HEK293 (cell line): ENCODE data around the gene DAGLA.
"Not testable (repeated sequence)": the region's sequence is repeated elsewhere in the genome, so short reads cannot be mapped to it uniquely, and the experiment has no call there.

Experiments used
- CTCF ChIA-PET: fragments of 350-600 bp; formaldehyde crosslinking; extraction: SDS; loops from one replicate; lab custom pipeline; 2021; ENCODE audit warnings: antibody characterized with exemption; lab: Yijun Ruan, JAX
- POLR2A ChIA-PET: fragments of 300-600 bp; formaldehyde crosslinking; extraction: SDS; loops from one replicate; lab custom pipeline; 2020; ENCODE audit warnings: antibody characterized with exemption, inconsistent platforms; lab: Yijun Ruan, JAX
- H3K27ac ChIP-seq: fragments of 200-500 bp; sonication (Bioruptor generic); 2 replicates; pipeline ENCODE4 v1.5.1; 2014; ENCODE audit warnings: low read depth, low read length, control low read depth, inconsistent platforms; ENCODE audit errors: extremely low read depth
- H3K36me3 ChIP-seq, 2 experiments: fragments of 200-500 bp in 1 of 2; sonication (Bioruptor generic) in 1 of 2; 1 replicate in 1 of 2; 2 replicates in 1 of 2; pipeline ENCODE4 v1.5.1; 2014 to 2017; ENCODE audit warnings: inconsistent platforms in 2 of 2, low read length in 2 of 2; ENCODE audit not compliant: control insufficient read depth in 2 of 2, insufficient read depth in 1 of 2
- H3K4me1 ChIP-seq: fragments of 200-500 bp; sonication (Bioruptor generic); 2 replicates; pipeline ENCODE4 v1.5.1; 2014; ENCODE audit warnings: mild to moderate bottlenecking, low read length, inconsistent platforms; ENCODE audit not compliant: control insufficient read depth, insufficient read depth
- H3K4me3 ChIP-seq: 2 replicates; pipeline ENCODE4 v1.5.1; 2011; ENCODE audit warnings: low read depth, mild to moderate bottlenecking, control low read depth, low read length, moderate library complexity
- H3K9me3 ChIP-seq: fragments of 200-500 bp; sonication (Bioruptor generic); 2 replicates; pipeline ENCODE4 v1.5.1; 2014; ENCODE audit warnings: low read depth, low read length, inconsistent platforms; ENCODE audit not compliant: control insufficient read depth, insufficient read depth
- MYNN ChIP-seq: fragments of 450-650 bp; formaldehyde crosslinking; IDR thresholded peaks from 2 replicates; pipeline ENCODE4 v1.5.1; 2016; ENCODE audit warnings: missing biosample characterization, missing genetic modification characterization, borderline replicate concordance
- ZNF19 ChIP-seq: fragments of 450-650 bp; formaldehyde crosslinking; IDR thresholded peaks from 2 replicates; pipeline ENCODE4; 2016; ENCODE audit warnings: missing biosample characterization, missing genetic modification characterization, low read depth
- ZNF423 ChIP-seq: fragments of 450-650 bp; formaldehyde crosslinking; IDR thresholded peaks from 2 replicates; pipeline ENCODE4 v1.5.1; 2016; ENCODE audit warnings: missing biosample characterization, missing genetic modification characterization
- ZNF561 ChIP-seq: fragments of 450-650 bp; IDR thresholded peaks from 2 replicates; pipeline ENCODE4 v1.5.1; 2018; ENCODE audit warnings: missing biosample characterization, missing genetic modification characterization, borderline replicate concordance
- ZNF610 ChIP-seq: fragments of 450-650 bp; formaldehyde crosslinking; IDR thresholded peaks from 2 replicates; pipeline ENCODE4 v1.5.1; 2016; ENCODE audit warnings: missing biosample characterization, missing genetic modification characterization, borderline replicate concordance
- ZNF624 ChIP-seq: fragments of 450-650 bp; formaldehyde crosslinking; IDR thresholded peaks from 2 replicates; pipeline ENCODE4 v1.5.1; 2017; ENCODE audit warnings: missing biosample characterization, missing genetic modification characterization
- ZNF707 ChIP-seq: fragments of 450-650 bp; formaldehyde crosslinking; IDR thresholded peaks from 2 replicates; pipeline ENCODE4 v1.5.1; 2016; ENCODE audit warnings: missing biosample characterization, missing genetic modification characterization
- ZNF768 ChIP-seq: fragments of 450-650 bp; formaldehyde crosslinking; IDR thresholded peaks from 2 replicates; pipeline ENCODE4 v1.5.1; 2018; ENCODE audit warnings: missing biosample characterization, mild to moderate bottlenecking, missing genetic modification characterization
- TF ChIP-seq, protein P1 (sequence below): fragments of 450-650 bp; formaldehyde crosslinking; IDR thresholded peaks from 2 replicates; pipeline ENCODE4 v1.5.1; 2016; ENCODE audit warnings: missing biosample characterization, missing genetic modification characterization
- TF ChIP-seq, protein P2 (sequence below): fragments of 450-650 bp; formaldehyde crosslinking; IDR thresholded peaks from 2 replicates; pipeline ENCODE4 v1.5.1; 2016; ENCODE audit warnings: missing biosample characterization, missing genetic modification characterization
- TF ChIP-seq, protein P3 (sequence below): fragments of 450-650 bp; formaldehyde crosslinking; IDR thresholded peaks from 2 replicates; pipeline ENCODE4 v1.5.1; 2016; ENCODE audit warnings: missing biosample characterization, missing genetic modification characterization, borderline replicate concordance

DAGLA gene

DNA sequence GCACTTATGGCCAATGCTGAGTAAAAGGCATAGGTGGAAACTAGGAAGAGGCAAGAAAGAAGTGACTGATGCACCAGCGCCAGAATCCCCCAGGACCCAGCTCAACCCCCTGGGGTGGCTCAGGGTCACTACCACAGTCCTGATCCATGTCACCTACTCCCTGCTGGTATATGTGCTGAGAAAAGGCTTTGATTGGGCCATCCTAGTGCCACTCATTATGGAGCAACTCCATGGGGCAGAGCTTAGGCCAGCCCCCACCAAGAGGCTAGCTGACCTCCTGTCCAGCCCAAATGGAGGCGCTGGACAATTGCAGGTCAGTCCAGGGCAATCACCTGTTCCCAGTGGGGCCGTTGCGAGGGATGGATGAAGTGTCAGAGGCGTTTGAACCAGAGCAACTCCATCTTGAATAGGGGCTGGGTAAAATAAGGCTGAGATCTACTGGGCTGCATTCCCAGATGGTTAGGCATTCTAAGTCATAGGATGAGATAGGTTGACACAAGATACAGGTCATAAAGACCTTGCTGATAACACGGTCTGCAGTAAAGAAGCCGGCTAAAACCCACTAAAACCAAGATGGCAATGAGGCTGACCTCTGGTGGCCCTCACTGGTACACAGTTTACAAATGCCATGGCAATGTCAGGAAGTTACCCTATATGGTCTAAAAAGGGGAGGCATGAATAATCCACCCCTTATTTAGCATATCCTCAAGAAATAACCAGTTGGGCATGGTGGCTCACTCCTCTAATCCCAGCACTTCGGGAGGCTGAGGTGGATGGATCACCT is 20.6 kb upstream of the DAGLA start:
- H3K36me3 ChIP-seq: no peaks in the 10 kb centered on the region
- CTCF ChIA-PET: interaction anchor here (0.6 to 1.2 kb wide), 6 partner anchors 24 to 214 kb away, joined by 3 to 5 read pairs (median 3); no protein-coding TSS in a partner anchor
- no peak overlapping the region for H3K27ac ChIP-seq
- no peaks in the 10 kb centered on the region for H3K9me3 ChIP-seq
- TF ChIP-seq ZNF707 (tag by site-specific recombination): no peak
- no peak for TF ChIP-seq ZNF423 (tag by site-specific recombination)
- TF ChIP-seq ZNF19: no peak
- no peak for TF ChIP-seq ZNF561
- TF ChIP-seq MYNN (tag by site-specific recombination): no peak
- no peak for TF ChIP-seq ZNF610 (tag by site-specific recombination)
- TF ChIP-seq ZNF624 (tag by site-specific recombination): no peak
- TF ChIP-seq ZNF768 (tag by site-specific recombination): no peak
- TF ChIP-seq, protein P1, sequence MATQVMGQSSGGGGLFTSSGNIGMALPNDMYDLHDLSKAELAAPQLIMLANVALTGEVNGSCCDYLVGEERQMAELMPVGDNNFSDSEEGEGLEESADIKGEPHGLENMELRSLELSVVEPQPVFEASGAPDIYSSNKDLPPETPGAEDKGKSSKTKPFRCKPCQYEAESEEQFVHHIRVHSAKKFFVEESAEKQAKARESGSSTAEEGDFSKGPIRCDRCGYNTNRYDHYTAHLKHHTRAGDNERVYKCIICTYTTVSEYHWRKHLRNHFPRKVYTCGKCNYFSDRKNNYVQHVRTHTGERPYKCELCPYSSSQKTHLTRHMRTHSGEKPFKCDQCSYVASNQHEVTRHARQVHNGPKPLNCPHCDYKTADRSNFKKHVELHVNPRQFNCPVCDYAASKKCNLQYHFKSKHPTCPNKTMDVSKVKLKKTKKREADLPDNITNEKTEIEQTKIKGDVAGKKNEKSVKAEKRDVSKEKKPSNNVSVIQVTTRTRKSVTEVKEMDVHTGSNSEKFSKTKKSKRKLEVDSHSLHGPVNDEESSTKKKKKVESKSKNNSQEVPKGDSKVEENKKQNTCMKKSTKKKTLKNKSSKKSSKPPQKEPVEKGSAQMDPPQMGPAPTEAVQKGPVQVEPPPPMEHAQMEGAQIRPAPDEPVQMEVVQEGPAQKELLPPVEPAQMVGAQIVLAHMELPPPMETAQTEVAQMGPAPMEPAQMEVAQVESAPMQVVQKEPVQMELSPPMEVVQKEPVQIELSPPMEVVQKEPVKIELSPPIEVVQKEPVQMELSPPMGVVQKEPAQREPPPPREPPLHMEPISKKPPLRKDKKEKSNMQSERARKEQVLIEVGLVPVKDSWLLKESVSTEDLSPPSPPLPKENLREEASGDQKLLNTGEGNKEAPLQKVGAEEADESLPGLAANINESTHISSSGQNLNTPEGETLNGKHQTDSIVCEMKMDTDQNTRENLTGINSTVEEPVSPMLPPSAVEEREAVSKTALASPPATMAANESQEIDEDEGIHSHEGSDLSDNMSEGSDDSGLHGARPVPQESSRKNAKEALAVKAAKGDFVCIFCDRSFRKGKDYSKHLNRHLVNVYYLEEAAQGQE (tag by site-specific recombination): no peak
- TF ChIP-seq, all 188 proteins: peak for 0
- POLR2A ChIA-PET: no interaction called here
- no peak overlapping the region for H3K4me3 ChIP-seq
- H3K4me1 ChIP-seq: peaks cover 5% of the 10 kb centered on the region; the same call in 1 of the 2 replicates

DNA sequence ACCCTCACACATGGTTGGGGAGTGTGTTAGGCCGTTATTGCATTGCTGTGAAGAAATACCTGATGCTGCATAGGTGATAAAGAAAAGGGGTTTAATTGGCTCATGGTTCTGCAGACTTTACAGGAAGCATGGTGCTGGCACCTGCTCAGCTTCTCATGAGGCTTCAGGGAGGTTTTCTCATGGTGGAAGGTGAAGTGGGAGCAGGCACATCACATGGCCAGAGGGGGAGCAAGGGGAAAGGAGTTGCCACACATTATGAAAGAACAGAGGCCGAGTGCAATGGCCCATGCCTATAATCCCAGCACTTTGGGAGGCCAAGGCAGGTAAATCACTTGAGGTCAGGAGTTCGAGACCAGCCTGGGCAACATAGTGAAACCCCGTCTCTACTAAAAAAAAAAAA is 19.2 kb upstream of the DAGLA start:
- H3K36me3 ChIP-seq, H3K9me3 ChIP-seq, H3K27ac ChIP-seq, H3K4me1 ChIP-seq, H3K4me3 ChIP-seq, POLR2A ChIA-PET: not testable (repeated sequence)
- CTCF ChIA-PET: interaction anchor here (0.6 to 1.2 kb wide), 3 partner anchors 17 to 23 kb away, joined by 3 to 5 read pairs (median 3); no protein-coding TSS in a partner anchor
- TF ChIP-seq, protein P2, sequence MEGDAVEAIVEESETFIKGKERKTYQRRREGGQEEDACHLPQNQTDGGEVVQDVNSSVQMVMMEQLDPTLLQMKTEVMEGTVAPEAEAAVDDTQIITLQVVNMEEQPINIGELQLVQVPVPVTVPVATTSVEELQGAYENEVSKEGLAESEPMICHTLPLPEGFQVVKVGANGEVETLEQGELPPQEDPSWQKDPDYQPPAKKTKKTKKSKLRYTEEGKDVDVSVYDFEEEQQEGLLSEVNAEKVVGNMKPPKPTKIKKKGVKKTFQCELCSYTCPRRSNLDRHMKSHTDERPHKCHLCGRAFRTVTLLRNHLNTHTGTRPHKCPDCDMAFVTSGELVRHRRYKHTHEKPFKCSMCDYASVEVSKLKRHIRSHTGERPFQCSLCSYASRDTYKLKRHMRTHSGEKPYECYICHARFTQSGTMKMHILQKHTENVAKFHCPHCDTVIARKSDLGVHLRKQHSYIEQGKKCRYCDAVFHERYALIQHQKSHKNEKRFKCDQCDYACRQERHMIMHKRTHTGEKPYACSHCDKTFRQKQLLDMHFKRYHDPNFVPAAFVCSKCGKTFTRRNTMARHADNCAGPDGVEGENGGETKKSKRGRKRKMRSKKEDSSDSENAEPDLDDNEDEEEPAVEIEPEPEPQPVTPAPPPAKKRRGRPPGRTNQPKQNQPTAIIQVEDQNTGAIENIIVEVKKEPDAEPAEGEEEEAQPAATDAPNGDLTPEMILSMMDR (tag by site-specific recombination): peak; percentile 8; the same call in 1 of the 2 replicates

DNA sequence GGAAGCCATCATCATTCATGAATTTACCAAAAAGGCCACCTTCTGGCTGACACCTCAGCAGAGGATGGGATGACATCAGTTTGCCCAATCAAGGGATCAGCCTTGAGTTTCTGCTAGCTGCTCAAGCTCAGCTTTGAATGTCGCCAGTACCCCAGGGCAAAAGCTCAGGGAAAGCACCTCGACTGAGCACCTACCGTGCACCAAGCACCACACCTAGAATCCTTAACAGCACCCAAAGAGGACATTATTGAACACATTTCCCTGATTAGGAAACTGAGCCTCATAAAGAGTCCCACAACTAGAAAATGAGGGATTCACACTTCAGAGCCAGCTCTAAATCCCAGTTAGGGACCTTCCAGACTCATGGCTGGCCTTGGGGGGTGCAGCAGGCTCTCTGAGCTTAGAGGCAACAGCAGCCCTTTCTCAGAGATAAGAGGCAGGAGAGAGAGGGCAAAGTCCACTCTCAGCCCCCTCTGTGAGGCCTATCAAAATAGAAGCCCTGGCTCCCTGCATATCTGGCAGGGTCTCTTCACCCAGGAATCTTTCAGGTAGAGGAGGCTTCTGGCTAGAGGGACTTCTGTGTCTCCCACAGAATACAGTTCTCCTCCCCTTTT is 13.4 kb upstream of the DAGLA start:
- Histone ChIP-seq H3K4me3 (no peak overlapping the region), H3K36me3 (no peaks in the 10 kb centered on the region), H3K9me3 (no peaks in the 10 kb centered on the region), H3K4me1 (no peaks in the 10 kb centered on the region), H3K27ac (no peak overlapping the region)
- CTCF ChIA-PET: interaction anchor here (0.5 to 1.4 kb wide), 5 partner anchors 28 to 667 kb away, joined by 3 to 6 read pairs (median 3); no protein-coding TSS in a partner anchor
- peak; percentile 85 for TF ChIP-seq MYNN (tag by site-specific recombination)
- TF ChIP-seq, protein P3, sequence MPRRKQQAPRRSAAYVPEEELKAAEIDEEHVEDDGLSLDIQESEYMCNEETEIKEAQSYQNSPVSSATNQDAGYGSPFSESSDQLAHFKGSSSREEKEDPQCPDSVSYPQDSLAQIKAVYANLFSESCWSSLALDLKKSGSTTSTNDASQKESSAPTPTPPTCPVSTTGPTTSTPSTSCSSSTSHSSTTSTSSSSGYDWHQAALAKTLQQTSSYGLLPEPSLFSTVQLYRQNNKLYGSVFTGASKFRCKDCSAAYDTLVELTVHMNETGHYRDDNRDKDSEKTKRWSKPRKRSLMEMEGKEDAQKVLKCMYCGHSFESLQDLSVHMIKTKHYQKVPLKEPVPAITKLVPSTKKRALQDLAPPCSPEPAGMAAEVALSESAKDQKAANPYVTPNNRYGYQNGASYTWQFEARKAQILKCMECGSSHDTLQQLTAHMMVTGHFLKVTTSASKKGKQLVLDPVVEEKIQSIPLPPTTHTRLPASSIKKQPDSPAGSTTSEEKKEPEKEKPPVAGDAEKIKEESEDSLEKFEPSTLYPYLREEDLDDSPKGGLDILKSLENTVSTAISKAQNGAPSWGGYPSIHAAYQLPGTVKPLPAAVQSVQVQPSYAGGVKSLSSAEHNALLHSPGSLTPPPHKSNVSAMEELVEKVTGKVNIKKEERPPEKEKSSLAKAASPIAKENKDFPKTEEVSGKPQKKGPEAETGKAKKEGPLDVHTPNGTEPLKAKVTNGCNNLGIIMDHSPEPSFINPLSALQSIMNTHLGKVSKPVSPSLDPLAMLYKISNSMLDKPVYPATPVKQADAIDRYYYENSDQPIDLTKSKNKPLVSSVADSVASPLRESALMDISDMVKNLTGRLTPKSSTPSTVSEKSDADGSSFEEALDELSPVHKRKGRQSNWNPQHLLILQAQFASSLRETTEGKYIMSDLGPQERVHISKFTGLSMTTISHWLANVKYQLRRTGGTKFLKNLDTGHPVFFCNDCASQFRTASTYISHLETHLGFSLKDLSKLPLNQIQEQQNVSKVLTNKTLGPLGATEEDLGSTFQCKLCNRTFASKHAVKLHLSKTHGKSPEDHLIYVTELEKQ (tag by site-specific recombination): no peak
- POLR2A ChIA-PET: interaction anchor here (0.6 to 0.7 kb wide), 2 partner anchors 138 to 542 kb away, joined by 3 read pairs; no protein-coding TSS in a partner anchor
